ENCODE results near the gene GLP2R.

GRCh38 chr17:9935408-9935807, 109.7 kb downstream of the GLP2R start:
- TF ChIP-seq POLR2AphosphoS5 (IDR thresholded peaks at IDR 0.05; ENCODE audit: low read depth, low read length) (no peak), REST (IDR thresholded peaks at IDR 0.05; ENCODE audit: insufficient read depth in 1 of 2, low read depth in 2 of 2, low read length in 2 of 2) (no peak)

Measured in PFSK-1 (cell line).